ENCODE data around the gene SLC7A11.

DNA sequence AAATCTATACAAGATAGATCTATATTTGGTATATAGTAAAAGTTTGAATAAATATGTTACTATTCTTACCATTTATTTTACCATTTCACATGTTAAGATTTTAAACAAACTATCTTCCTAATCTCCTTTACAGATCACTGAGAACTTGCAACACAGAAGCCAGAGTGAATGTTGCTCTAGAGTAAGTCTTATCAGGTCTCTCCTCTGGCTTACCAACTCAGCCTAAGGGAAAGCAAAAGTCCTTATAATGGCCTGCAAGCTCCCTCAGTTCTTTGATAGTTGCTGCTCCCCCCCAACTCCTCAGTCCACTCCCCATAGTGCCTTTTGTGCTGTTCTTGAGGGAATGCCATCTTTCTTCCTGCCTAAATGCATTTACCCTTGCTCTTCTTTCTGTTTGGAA, 25.7 kb upstream of the SLC7A11 start:
- TF ChIP-seq CTCF (conservative IDR thresholded peaks at IDR 0.05 in 1 of 2, IDR thresholded peaks at IDR 0.05 in 1 of 2; ENCODE audit: extremely low read depth in 1 of 2, insufficient read depth in 1 of 2, low read depth in 1 of 2, low read length in 2 of 2): no peak
- TF ChIP-seq EZH2 (IDR thresholded peaks at IDR 0.05; ENCODE audit: borderline replicate concordance, low read length): no peak
